Stimulated activated naive CD8-positive, alpha-beta T cell treated with anti-CD3 and anti-CD28 coated beads, Interleukin-15, amount 100 ng/mL, for 72 hours (primary cell): Measurements from ENCODE around the gene UBA5.
A peak's percentile ranks its signal among the peaks of the same experiment; 100 is the strongest.

Experiments
- ATAC-seq: fragments of 150-1000 bp; cut with Tn5 transposase; 2 replicates; pipeline ENCODE4 v1.10.0; 2021; ENCODE audit warnings: mild to moderate bottlenecking, moderate library complexity
- DNase-seq, 2 donors: peaks; one replicate each; pipeline ENCODE4 v3.0.0; 2021 to 2022
- H3K27ac Mint-ChIP-seq, 2 donors: one replicate each; pipeline ENCODE4 v1.8.0; 2022; ENCODE audit warnings: mild to moderate bottlenecking in 2 of 2, mixed read lengths in 2 of 2, moderate library complexity in 2 of 2
- H3K27me3 Mint-ChIP-seq: one replicate; pipeline ENCODE4 v1.8.0; 2022; ENCODE audit warnings: mixed read lengths
- H3K4me1 Mint-ChIP-seq: one replicate; pipeline ENCODE4 v1.8.0; 2022; ENCODE audit warnings: mild to moderate bottlenecking, mixed read lengths
- H3K4me3 Mint-ChIP-seq, 2 donors: one replicate each; pipeline ENCODE4 v1.8.0; 2022; ENCODE audit warnings: mild to moderate bottlenecking in 2 of 2, mixed read lengths in 2 of 2, moderate library complexity in 1 of 2
- H3K9me3 Mint-ChIP-seq, 2 donors: one replicate each; pipeline ENCODE4 v1.8.0; 2022; ENCODE audit warnings: mixed read lengths in 2 of 2

The UBA5 gene

GRCh38 chr3:132665230-132665745 lies 5.2 kb downstream of the UBA5 start:
- no peaks in the 10 kb centered on the region for H3K9me3 Mint-ChIP-seq
- H3K27me3 Mint-ChIP-seq: no peaks in the 10 kb centered on the region
- H3K4me3 Mint-ChIP-seq: no peak overlapping the region
- ATAC-seq (no peak), DNase-seq (no peak)
- no peak overlapping the region for H3K27ac Mint-ChIP-seq
- peaks cover 51% of the 10 kb centered on the region for H3K4me1 Mint-ChIP-seq

- Mint-ChIP-seq H3K27me3 (no peaks in the 10 kb centered on the region), H3K4me1 (peaks cover 19% of the 10 kb centered on the region), H3K4me3 (no peak overlapping the region), H3K27ac (peak overlapping the region in 1 of 2 donors; percentile 72), H3K9me3 (no peaks in the 10 kb centered on the region)
- ATAC-seq (no peak), DNase-seq (no peak)
Observed at GRCh38 chr3:132669256-132669777, 9.2 kb downstream of the UBA5 start.

- DNase-seq (no peak), ATAC-seq (no peak)
- H3K4me3 Mint-ChIP-seq: no peak overlapping the region
- no peaks in the 10 kb centered on the region for H3K27me3 Mint-ChIP-seq
- H3K9me3 Mint-ChIP-seq: no peaks in the 10 kb centered on the region
- H3K27ac Mint-ChIP-seq: peak overlapping the region; percentile 6 to 38
- no peaks in the 10 kb centered on the region for H3K4me1 Mint-ChIP-seq
Observed at GRCh38 chr3:132675408-132675807, 15.3 kb downstream of the UBA5 start.

GRCh38 chr3:132679911-132680310 lies 19.8 kb downstream of the UBA5 start:
- DNase-seq (no peak), ATAC-seq (no peak)
- Mint-ChIP-seq H3K27me3 (no peaks in the 10 kb centered on the region), H3K4me3 (no peak overlapping the region), H3K9me3 (no peaks in the 10 kb centered on the region), H3K4me1 (no peaks in the 10 kb centered on the region), H3K27ac (no peak overlapping the region)

GRCh38 chr3:132681421-132681820 lies 21.3 kb downstream of the UBA5 start:
- Mint-ChIP-seq H3K4me1 (no peaks in the 10 kb centered on the region), H3K27me3 (no peaks in the 10 kb centered on the region), H3K27ac (peak overlapping the region in 1 of 2 donors; percentile 12), H3K9me3 (no peaks in the 10 kb centered on the region), H3K4me3 (no peak overlapping the region)
- ATAC-seq (no peak), DNase-seq (no peak)

- H3K4me3 Mint-ChIP-seq: no peak overlapping the region
- H3K27me3 Mint-ChIP-seq: no peaks in the 10 kb centered on the region
- DNase-seq (no peak), ATAC-seq (no peak)
- H3K27ac Mint-ChIP-seq: no peak overlapping the region
- no peaks in the 10 kb centered on the region for H3K9me3 Mint-ChIP-seq
- no peaks in the 10 kb centered on the region for H3K4me1 Mint-ChIP-seq
Observed at GRCh38 chr3:132682201-132682600, 22.1 kb downstream of the UBA5 start.

- Mint-ChIP-seq H3K4me1 (no peaks in the 10 kb centered on the region), H3K27ac (no peak overlapping the region), H3K4me3 (no peak overlapping the region), H3K9me3 (no peaks in the 10 kb centered on the region), H3K27me3 (no peaks in the 10 kb centered on the region)
- no peak for ATAC-seq
- no peak for DNase-seq
Observed at GRCh38 chr3:132690040-132690439, 29.9 kb downstream of the UBA5 start.

GRCh38 chr3:132694991-132695390 lies 34.9 kb downstream of the UBA5 start:
- no peaks in the 10 kb centered on the region for H3K9me3 Mint-ChIP-seq
- H3K4me1 Mint-ChIP-seq: no peaks in the 10 kb centered on the region
- no peak overlapping the region for H3K4me3 Mint-ChIP-seq
- DNase-seq (no peak), ATAC-seq (no peak)
- no peak overlapping the region for H3K27ac Mint-ChIP-seq
- H3K27me3 Mint-ChIP-seq: no peaks in the 10 kb centered on the region

- Mint-ChIP-seq H3K4me1 (no peaks in the 10 kb centered on the region), H3K27ac (peak overlapping the region in 1 of 2 donors; percentile 52)
- no peak for ATAC-seq
Observed at GRCh38 chr3:132695422-132695821, 35.3 kb downstream of the UBA5 start.

GRCh38 chr3:132703733-132704132 lies 43.6 kb downstream of the UBA5 start:
- no peaks in the 10 kb centered on the region for H3K27me3 Mint-ChIP-seq
- H3K27ac Mint-ChIP-seq: no peak overlapping the region
- no peak for ATAC-seq
- DNase-seq: no peak
- no peaks in the 10 kb centered on the region for H3K9me3 Mint-ChIP-seq
- no peaks in the 10 kb centered on the region for H3K4me1 Mint-ChIP-seq
- no peak overlapping the region for H3K4me3 Mint-ChIP-seq

More at GRCh38 chr3:132695422-132695821, 35.3 kb downstream of the UBA5 start:
- no peak for DNase-seq
- Mint-ChIP-seq H3K27me3 (no peaks in the 10 kb centered on the region), H3K4me3 (no peak overlapping the region), H3K9me3 (no peaks in the 10 kb centered on the region)

- Mint-ChIP-seq H3K4me1 (no peaks in the 10 kb centered on the region), H3K27me3 (no peaks in the 10 kb centered on the region), H3K27ac (no peak overlapping the region), H3K9me3 (no peaks in the 10 kb centered on the region), H3K4me3 (no peak overlapping the region)
- no peak for ATAC-seq
- no peak for DNase-seq
Observed at GRCh38 chr3:132709761-132710160, 49.6 kb downstream of the UBA5 start.

- DNase-seq: no peak
- H3K27me3 Mint-ChIP-seq: no peaks in the 10 kb centered on the region
- H3K27ac Mint-ChIP-seq: no peak overlapping the region
- ATAC-seq: no peak
- no peaks in the 10 kb centered on the region for H3K9me3 Mint-ChIP-seq
- no peak overlapping the region for H3K4me3 Mint-ChIP-seq
- H3K4me1 Mint-ChIP-seq: no peaks in the 10 kb centered on the region
Observed at GRCh38 chr3:132710311-132710710, 50.2 kb downstream of the UBA5 start.

GRCh38 chr3:132713977-132714727 lies 54.0 kb downstream of the UBA5 start:
- H3K27ac Mint-ChIP-seq: peak overlapping the region in 1 of 2 donors; percentile 33
- no peaks in the 10 kb centered on the region for H3K27me3 Mint-ChIP-seq
- no peak for ATAC-seq
- H3K4me1 Mint-ChIP-seq: peaks cover 10% of the 10 kb centered on the region
- no peak for DNase-seq
- no peak overlapping the region for H3K4me3 Mint-ChIP-seq
- H3K9me3 Mint-ChIP-seq: no peaks in the 10 kb centered on the region

- peaks cover 32% of the 10 kb centered on the region for H3K4me1 Mint-ChIP-seq
- ATAC-seq (no peak), DNase-seq (no peak)
- no peak overlapping the region for H3K27ac Mint-ChIP-seq
- H3K27me3 Mint-ChIP-seq: no peaks in the 10 kb centered on the region
- H3K9me3 Mint-ChIP-seq: no peaks in the 10 kb centered on the region
- no peak overlapping the region for H3K4me3 Mint-ChIP-seq
Observed at GRCh38 chr3:132716372-132716771, 56.2 kb downstream of the UBA5 start.

- ATAC-seq: no peak
- Mint-ChIP-seq H3K4me1 (peaks cover 33% of the 10 kb centered on the region), H3K4me3 (peak overlapping the region; percentile 22 to 92), H3K27ac (no peak overlapping the region), H3K9me3 (no peaks in the 10 kb centered on the region), H3K27me3 (no peaks in the 10 kb centered on the region)
- no peak for DNase-seq
Observed at GRCh38 chr3:132720228-132720627, 60.1 kb downstream of the UBA5 start.

GRCh38 chr3:132721479-132722164 lies 61.5 kb downstream of the UBA5 start:
- Mint-ChIP-seq H3K27ac (peak overlapping the region; percentile 84 to 95), H3K4me3 (peak overlapping the region; percentile 92 to 94), H3K4me1 (peaks cover 33% of the 10 kb centered on the region), H3K27me3 (no peaks in the 10 kb centered on the region), H3K9me3 (no peaks in the 10 kb centered on the region)
- no peak for DNase-seq
- peak; percentile 52 for ATAC-seq
